ENCODE data around the gene TPCN1. TPM values are rescaled to one million over a fixed set of nuclear protein-coding genes. Genes with fewer than 3 reads are reported as not detected.

The TPCN1 gene
- total RNA-seq, 1 experiment from 2014 or later: 29.7 TPM

DNA sequence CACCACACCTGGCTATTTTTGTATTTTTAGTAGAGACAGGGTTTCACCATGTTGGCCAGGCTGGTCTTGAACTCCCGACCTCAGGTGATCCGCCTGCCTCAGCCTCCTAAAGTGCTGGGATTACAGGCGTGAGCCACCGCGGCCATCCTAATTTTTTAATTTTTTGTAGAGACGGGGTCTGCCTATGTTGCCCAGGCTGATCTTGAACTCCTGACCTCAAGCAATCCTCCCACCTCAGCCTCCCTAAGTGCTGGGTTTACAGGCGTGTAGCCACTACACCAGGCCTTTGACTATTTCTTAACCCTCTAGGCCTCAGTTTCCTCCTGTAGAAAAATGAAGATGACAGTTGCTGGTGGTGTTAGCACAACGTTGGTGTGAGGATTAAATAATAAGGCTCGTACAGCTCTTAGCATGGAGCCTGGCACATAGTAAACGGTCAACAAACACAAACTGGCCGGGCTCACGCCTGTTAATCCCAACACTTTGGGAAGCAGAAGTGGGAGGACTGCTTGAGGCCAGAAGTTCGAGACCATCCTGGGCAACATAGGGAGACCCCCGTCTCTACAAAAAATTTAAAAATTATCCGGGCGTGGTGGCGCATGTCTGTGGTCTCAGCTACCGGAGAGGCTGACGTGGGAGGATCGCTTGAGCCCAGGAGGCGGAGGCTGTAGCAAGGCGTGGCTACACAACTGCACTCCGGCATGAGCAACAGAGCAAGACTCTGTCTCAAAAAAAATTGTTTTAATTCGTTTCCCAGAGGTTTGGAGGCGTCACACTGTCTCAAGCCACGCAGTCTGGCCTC, 37.0 kb upstream of the TPCN1 start:
- DNase-seq (ENCODE audit: low read depth, low spot score) (peak; percentile 65), ATAC-seq (peak; percentile 71)
- RAD21 ChIA-PET (ENCODE audit: low non-redundant PET in 1 of 2, low total read pairs in 2 of 2, uncharacterized antibody in 2 of 2, unreplicated experiment in 2 of 2): no interaction called here
- no peak overlapping the region for H2AFZ ChIP-seq (ENCODE audit: low read depth, low read length, poor library complexity, severe bottlenecking)
- POLR2A ChIA-PET: interaction anchor here (1.8 to 2.5 kb wide), 2 partner anchors 10 to 37 kb away, joined by 5 to 15 read pairs; partner anchors contain the start of gene TPCN1
- peak overlapping the region; percentile 83 for H3K4me2 ChIP-seq (ENCODE audit: low read length)
- H3K9me3 ChIP-seq (ENCODE audit: control insufficient read depth in 1 of 2, insufficient read depth in 1 of 2, low read depth in 1 of 2, low read length in 2 of 2): no peaks in the 10 kb centered on the region
- intact Hi-C loops (cut with micrococcal nuclease): loop anchor here (2.0 kb wide), 1 partner anchor 47 kb away; no protein-coding TSS in a partner anchor
- H3K9ac ChIP-seq (ENCODE audit: low read length): peak overlapping the region; percentile 100
- H3K36me3 ChIP-seq (ENCODE audit: control insufficient read depth in 1 of 2, insufficient read depth in 2 of 2, low read length in 2 of 2): peaks cover 10 to 34% of the 10 kb centered on the region in 2 experiments
- BruUV-seq (replicated peaks): no TSS peak
- no peaks in the 10 kb centered on the region; the same call in 1 of the 2 replicates for H4K20me1 ChIP-seq (ENCODE audit: insufficient read depth)
- peaks cover 8 to 40% of the 10 kb centered on the region in 2 experiments; a peak in 3 of 4 replicates for H3K4me1 ChIP-seq (ENCODE audit: control insufficient read depth in 1 of 2, insufficient read depth in 2 of 2, low read length in 2 of 2)
- CTCF ChIA-PET: interaction anchor here (1.2 to 3.7 kb wide), 3 partner anchors 9 to 241 kb away, joined by 3 to 16 read pairs (median 4); no protein-coding TSS in a partner anchor
- H3K27me3 ChIP-seq (ENCODE audit: insufficient read depth, low read length): no peaks in the 10 kb centered on the region
- H3K27ac ChIP-seq (ENCODE audit: low read depth, low read length): peak overlapping the region; percentile 95
- H3K9me2 ChIP-seq (ENCODE audit: insufficient read depth): no peaks in the 10 kb centered on the region
- TF ChIP-seq POLR2A (IDR thresholded peaks at IDR 0.05; ENCODE audit: borderline replicate concordance, extremely low read depth, insufficient read depth, insufficient read length) (no peak), EZH2 (IDR thresholded peaks at IDR 0.05) (no peak), JUND (IDR thresholded peaks at IDR 0.05) (no peak), SIN3A (IDR thresholded peaks at IDR 0.05; ENCODE audit: low read depth) (no peak), EGR1 (IDR thresholded peaks at IDR 0.05; ENCODE audit: low read depth) (no peak), YY1 (IDR thresholded peaks at IDR 0.05; ENCODE audit: extremely low read depth, insufficient replicate concordance, low read depth, low read length) (no peak), POLR2AphosphoS5 (IDR thresholded peaks at IDR 0.05; ENCODE audit: low read depth, low read length) (no peak), ZBTB33 (IDR thresholded peaks at IDR 0.05; ENCODE audit: extremely low read depth, insufficient replicate concordance, low read length) (no peak), ZNF274 (IDR thresholded peaks at IDR 0.05; ENCODE audit: low read depth, low read length) (no peak), FOSL1 (IDR thresholded peaks at IDR 0.05; ENCODE audit: low read depth) (no peak), CEBPB (IDR thresholded peaks at IDR 0.05; ENCODE audit: low read depth) (no peak), SP1 (IDR thresholded peaks at IDR 0.05; ENCODE audit: low read depth) (no peak), RAD21 (IDR thresholded peaks at IDR 0.05; ENCODE audit: low read depth) (no peak), ZFX (IDR thresholded peaks at IDR 0.05) (no peak), SRF (IDR thresholded peaks at IDR 0.05; ENCODE audit: low read depth) (no peak), ELF1 (IDR thresholded peaks at IDR 0.05; ENCODE audit: borderline replicate concordance, low read depth) (no peak), EZH2phosphoT487 (IDR thresholded peaks at IDR 0.05; ENCODE audit: borderline replicate concordance) (no peak)
- TF ChIP-seq, protein P1, sequence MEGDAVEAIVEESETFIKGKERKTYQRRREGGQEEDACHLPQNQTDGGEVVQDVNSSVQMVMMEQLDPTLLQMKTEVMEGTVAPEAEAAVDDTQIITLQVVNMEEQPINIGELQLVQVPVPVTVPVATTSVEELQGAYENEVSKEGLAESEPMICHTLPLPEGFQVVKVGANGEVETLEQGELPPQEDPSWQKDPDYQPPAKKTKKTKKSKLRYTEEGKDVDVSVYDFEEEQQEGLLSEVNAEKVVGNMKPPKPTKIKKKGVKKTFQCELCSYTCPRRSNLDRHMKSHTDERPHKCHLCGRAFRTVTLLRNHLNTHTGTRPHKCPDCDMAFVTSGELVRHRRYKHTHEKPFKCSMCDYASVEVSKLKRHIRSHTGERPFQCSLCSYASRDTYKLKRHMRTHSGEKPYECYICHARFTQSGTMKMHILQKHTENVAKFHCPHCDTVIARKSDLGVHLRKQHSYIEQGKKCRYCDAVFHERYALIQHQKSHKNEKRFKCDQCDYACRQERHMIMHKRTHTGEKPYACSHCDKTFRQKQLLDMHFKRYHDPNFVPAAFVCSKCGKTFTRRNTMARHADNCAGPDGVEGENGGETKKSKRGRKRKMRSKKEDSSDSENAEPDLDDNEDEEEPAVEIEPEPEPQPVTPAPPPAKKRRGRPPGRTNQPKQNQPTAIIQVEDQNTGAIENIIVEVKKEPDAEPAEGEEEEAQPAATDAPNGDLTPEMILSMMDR (IDR thresholded peaks at IDR 0.05 in 2 of 3, conservative IDR thresholded peaks at IDR 0.05 in 1 of 3; ENCODE audit: borderline replicate concordance in 1 of 3, insufficient read depth in 1 of 3, low read depth in 2 of 3, low read length in 2 of 3): no peak
- H3K4me3 ChIP-seq (replicated peaks in 1 of 2; ENCODE audit: low read depth in 1 of 2, low read length in 2 of 2): peak overlapping the region; percentile 87 to 89
- H3K79me2 ChIP-seq (ENCODE audit: insufficient read depth, low read length): peaks cover 86% of the 10 kb centered on the region

All from HCT116 (cell line).